Neural cell (in vitro differentiated cells): Measurements from ENCODE around the gene SYCE3. TPM values are rescaled to one million over a fixed set of nuclear protein-coding genes. Genes with fewer than 3 reads are reported as not detected.
A peak's percentile ranks its signal among the peaks of the same experiment; 100 is the strongest.

Experiments
- H2AFZ ChIP-seq: fragments of 200-600, 300-800 bp; sonication (generic), shearing (Covaris generic); 2 replicates; pipeline ENCODE4 v1.6.0; 2014; ENCODE audit warnings: low read depth, mild to moderate bottlenecking, antibody characterized with exemption, low read length, moderate library complexity
- H3F3A ChIP-seq: fragments of 200-600 bp; shearing (Covaris generic); 2 replicates; pipeline ENCODE4 v1.6.1; 2016; ENCODE audit warnings: mild to moderate bottlenecking, moderate library complexity, mixed read lengths, antibody characterized with exemption, low read length; ENCODE audit not compliant: insufficient read depth, poor library complexity, severe bottlenecking
- H3K27ac ChIP-seq: fragments of 200-600, 300-800 bp; sonication (generic), shearing (Covaris generic); 2 replicates; pipeline ENCODE4 v1.5.1; 2014; ENCODE audit warnings: mild to moderate bottlenecking, low read length, moderate library complexity
- H3K27me3 ChIP-seq: fragments of 300-800, 200-600 bp; sonication (generic), shearing (Covaris generic); 2 replicates; pipeline ENCODE4 v1.6.0; 2014; ENCODE audit warnings: mild to moderate bottlenecking, low read depth, low read length, moderate library complexity; ENCODE audit not compliant: insufficient read depth
- H3K36me3 ChIP-seq: fragments of 300-800, 200-600 bp; sonication (generic), shearing (Covaris generic); 2 replicates; pipeline ENCODE4 v1.5.1; 2014; ENCODE audit warnings: mild to moderate bottlenecking, antibody characterized with exemption, low read length, moderate library complexity; ENCODE audit not compliant: insufficient read depth
- H3K4me2 ChIP-seq: fragments of 300-800, 200-600 bp; sonication (generic), shearing (Covaris generic); 2 replicates; pipeline ENCODE4 v1.6.0; 2014; ENCODE audit warnings: mild to moderate bottlenecking, low read length
- H3K4me3 ChIP-seq: fragments of 300-800, 200-600 bp; sonication (generic), shearing (Covaris generic); 2 replicates; pipeline ENCODE4 v1.5.1; 2014; ENCODE audit warnings: mild to moderate bottlenecking, low read length, moderate library complexity
- H3K79me2 ChIP-seq: fragments of 200-600 bp; shearing (Covaris generic); replicated peaks from 2 replicates; pipeline ENCODE4 v1.6.0; 2014; ENCODE audit warnings: mild to moderate bottlenecking, low read length, moderate library complexity; ENCODE audit not compliant: insufficient read depth
- H3K9ac ChIP-seq: fragments of 300-800, 200-600 bp; sonication (generic), shearing (Covaris generic); 2 replicates; pipeline ENCODE4 v1.6.1; 2016; ENCODE audit warnings: mild to moderate bottlenecking, low read length, mixed read lengths
- H3K9me2 ChIP-seq: fragments of 200-600 bp; shearing (Covaris generic); 2 replicates; pipeline ENCODE4 v1.6.1; 2016; ENCODE audit warnings: mild to moderate bottlenecking, low read length, mixed read lengths; ENCODE audit not compliant: insufficient read depth
- H3K9me3 ChIP-seq: fragments of 200-600, 300-800 bp; sonication (generic), shearing (Covaris generic); 2 replicates; pipeline ENCODE4 v1.6.1; 2016; ENCODE audit warnings: mild to moderate bottlenecking, mixed run types, low read length, moderate library complexity, mixed read lengths
- H4K20me1 ChIP-seq: fragments of 200-600 bp; shearing (Covaris generic); 2 replicates; pipeline ENCODE4 v1.6.1; 2016; ENCODE audit warnings: mild to moderate bottlenecking, mixed run types; ENCODE audit not compliant: insufficient read depth
- CTCF ChIP-seq: fragments of 450-650 bp; IDR thresholded peaks from 2 replicates; pipeline ENCODE4 v1.5.1; 2014; ENCODE audit warnings: antibody characterized with exemption, mild to moderate bottlenecking, moderate library complexity; ENCODE audit not compliant: poor library complexity, severe bottlenecking
- EP300 ChIP-seq: fragments of 450-650 bp; conservative IDR thresholded peaks from 2 replicates; pipeline ENCODE4 v1.6.1; 2014; ENCODE audit warnings: antibody characterized with exemption, mild to moderate bottlenecking, moderate library complexity; ENCODE audit not compliant: poor library complexity, severe bottlenecking
- EZH2 ChIP-seq: fragments of 200-600, 300-800 bp; shearing (Covaris generic), sonication (generic); IDR thresholded peaks from 2 replicates; pipeline ENCODE4 v1.6.1; 2014; ENCODE audit warnings: antibody characterized with exemption, low read length, borderline replicate concordance, mild to moderate bottlenecking; ENCODE audit not compliant: insufficient read depth, poor library complexity, severe bottlenecking
- MXI1 ChIP-seq: fragments of 450-650 bp; conservative IDR thresholded peaks from 2 replicates; pipeline ENCODE4 v1.6.1; 2014; ENCODE audit warnings: antibody characterized with exemption, mild to moderate bottlenecking; ENCODE audit not compliant: poor library complexity, severe bottlenecking
- POLR2AphosphoS5 ChIP-seq: IDR thresholded peaks from 2 replicates; pipeline ENCODE4 v1.6.1; 2012
- RAD21 ChIP-seq: fragments of 450-650 bp; conservative IDR thresholded peaks from 2 replicates; pipeline ENCODE4 v1.6.1; 2014; ENCODE audit warnings: antibody characterized with exemption, mild to moderate bottlenecking, moderate library complexity
- REST ChIP-seq: IDR thresholded peaks from 2 replicates; pipeline ENCODE4 v1.6.1; 2012; ENCODE audit warnings: borderline replicate concordance
- SMC3 ChIP-seq: fragments of 450-650 bp; conservative IDR thresholded peaks from 2 replicates; pipeline ENCODE4 v1.6.1; 2014; ENCODE audit warnings: antibody characterized with exemption, mild to moderate bottlenecking, moderate library complexity; ENCODE audit not compliant: poor library complexity
- TAF1 ChIP-seq: IDR thresholded peaks from 2 replicates; pipeline ENCODE4 v1.6.1; 2012; ENCODE audit warnings: low read depth
- polyA plus RNA-seq: library from polyadenylated mRNA; depleted of rRNA; stranded (reverse); fragments of >200 nt; gene quantifications from 2 replicates; pipeline ENCODE4 v1.2.3, GENCODE V29; 2014

SYCE3 gene
- polyA plus RNA-seq, 1 donor from 2014 or later, result not detected

GRCh38 chr22:50508897-50509296 is 53.8 kb downstream of the SYCE3 start:
- no peaks in the 10 kb centered on the region for H3K27me3 ChIP-seq
- H3K4me3 ChIP-seq, result peak overlapping the region; percentile 80
- peak overlapping the region; percentile 80 for H3K9ac ChIP-seq
- H3K79me2 ChIP-seq, result peaks cover 37% of the 10 kb centered on the region
- peak overlapping the region; percentile 3 for H2AFZ ChIP-seq
- H3K36me3 ChIP-seq, result no peaks in the 10 kb centered on the region
- TF ChIP-seq EZH2 (no peak), EP300 (no peak), CTCF (no peak), SMC3 (no peak), RAD21 (no peak), REST (no peak), TAF1 (no peak)
- peak overlapping the region; percentile 97 for H3K4me2 ChIP-seq
- H3F3A ChIP-seq, result no peaks in the 10 kb centered on the region
- no peaks in the 10 kb centered on the region for H3K9me2 ChIP-seq
- H3K27ac ChIP-seq, result peak overlapping the region; percentile 81
- H4K20me1 ChIP-seq, result no peaks in the 10 kb centered on the region
- H3K9me3 ChIP-seq, result no peaks in the 10 kb centered on the region

- peaks cover 37% of the 10 kb centered on the region for H3K79me2 ChIP-seq
- no peaks in the 10 kb centered on the region for H3K9me2 ChIP-seq
- H3K9me3 ChIP-seq, result no peaks in the 10 kb centered on the region
- H3K4me3 ChIP-seq, result peak within 1 kb of the TSS; percentile 94
- no peaks in the 10 kb centered on the region for H4K20me1 ChIP-seq
- no peaks in the 10 kb centered on the region for H3F3A ChIP-seq
- TF ChIP-seq CTCF (no peak), EZH2 (no peak), TAF1 (peak; percentile 73), REST (peak; percentile 84), EP300 (peak; percentile 64), RAD21 (no peak), SMC3 (peak; percentile 3), MXI1 (peak; percentile 76), POLR2AphosphoS5 (peak; percentile 94)
- H3K27me3 ChIP-seq, result no peaks in the 10 kb centered on the region
- H2AFZ ChIP-seq, result peak within 1 kb of the TSS; percentile 27
- H3K9ac ChIP-seq, result peak within 1 kb of the TSS; percentile 86
- H3K4me2 ChIP-seq, result peak within 1 kb of the TSS; percentile 97
- no peaks in the 10 kb centered on the region for H3K36me3 ChIP-seq
- peak within 1 kb of the TSS; percentile 81 for H3K27ac ChIP-seq
Observed at GRCh38 chr22:50507991-50508884, 54.5 kb downstream of the SYCE3 start, which contains the start of gene NCAPH2. Gene NCAPH2, plus strand, starts transcription at chr22:50508224. Its CDS starts 114 bp downstream, at chr22:50508338.
